ENCODE measurements around the gene SNRK.

DNA sequence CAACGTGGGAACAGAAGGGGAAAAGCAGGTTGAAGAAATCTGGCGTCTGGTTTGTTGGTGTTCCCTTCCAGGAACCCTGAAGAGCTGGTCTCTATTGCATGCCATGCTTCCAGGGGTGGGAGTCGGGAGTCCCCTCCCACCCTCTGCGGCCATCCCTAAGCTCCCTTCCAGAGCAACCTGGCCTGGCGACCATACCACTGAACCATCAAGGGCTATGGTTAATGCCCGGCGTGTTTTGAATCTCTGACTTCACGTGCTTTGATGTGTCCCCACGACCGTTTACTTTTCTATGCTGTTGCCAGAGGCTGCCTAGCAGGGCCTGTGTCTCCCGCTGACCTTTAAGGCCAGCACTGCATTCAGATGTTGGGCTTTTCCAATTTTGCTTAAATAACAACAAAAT is 696 bp upstream of the SNRK start:
- TF ChIP-seq FOS (IDR thresholded peaks at IDR 0.05; ENCODE audit: borderline replicate concordance, insufficient read depth, low read length) (no peak), CTCF (IDR thresholded peaks at IDR 0.05; ENCODE audit: extremely low read depth in 1 of 2, insufficient read depth in 1 of 2, low read depth in 1 of 2, low read length in 2 of 2) (no peak), EZH2 (IDR thresholded peaks at IDR 0.05; ENCODE audit: borderline replicate concordance, low read depth, low read length, severe bottlenecking) (no peak), POLR2A (IDR thresholded peaks at IDR 0.05; ENCODE audit: low read depth, low read length) (no peak), POLR2AphosphoS5 (IDR thresholded peaks at IDR 0.05; ENCODE audit: insufficient read depth, low read depth, low read length) (no peak), MYC (IDR thresholded peaks at IDR 0.05; ENCODE audit: low read depth, low read length) (no peak), GATA2 (IDR thresholded peaks at IDR 0.05; ENCODE audit: insufficient read depth, insufficient read length, low read depth, low read length) (no peak), JUN (IDR thresholded peaks at IDR 0.05; ENCODE audit: borderline replicate concordance, insufficient read depth, insufficient read length, low read depth) (no peak)
- TF ChIP-seq, protein P1, sequence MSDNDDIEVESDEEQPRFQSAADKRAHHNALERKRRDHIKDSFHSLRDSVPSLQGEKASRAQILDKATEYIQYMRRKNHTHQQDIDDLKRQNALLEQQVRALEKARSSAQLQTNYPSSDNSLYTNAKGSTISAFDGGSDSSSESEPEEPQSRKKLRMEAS (IDR thresholded peaks at IDR 0.05; ENCODE audit: insufficient read depth, insufficient read length): no peak

All from endothelial cell of umbilical vein (primary cell).